Measurements from ENCODE around the gene VPS35L.
"Not testable (repeated sequence)": the region's sequence is repeated elsewhere in the genome, so short reads cannot be mapped to it uniquely, and the experiment has no call there.

The VPS35L gene

DNA sequence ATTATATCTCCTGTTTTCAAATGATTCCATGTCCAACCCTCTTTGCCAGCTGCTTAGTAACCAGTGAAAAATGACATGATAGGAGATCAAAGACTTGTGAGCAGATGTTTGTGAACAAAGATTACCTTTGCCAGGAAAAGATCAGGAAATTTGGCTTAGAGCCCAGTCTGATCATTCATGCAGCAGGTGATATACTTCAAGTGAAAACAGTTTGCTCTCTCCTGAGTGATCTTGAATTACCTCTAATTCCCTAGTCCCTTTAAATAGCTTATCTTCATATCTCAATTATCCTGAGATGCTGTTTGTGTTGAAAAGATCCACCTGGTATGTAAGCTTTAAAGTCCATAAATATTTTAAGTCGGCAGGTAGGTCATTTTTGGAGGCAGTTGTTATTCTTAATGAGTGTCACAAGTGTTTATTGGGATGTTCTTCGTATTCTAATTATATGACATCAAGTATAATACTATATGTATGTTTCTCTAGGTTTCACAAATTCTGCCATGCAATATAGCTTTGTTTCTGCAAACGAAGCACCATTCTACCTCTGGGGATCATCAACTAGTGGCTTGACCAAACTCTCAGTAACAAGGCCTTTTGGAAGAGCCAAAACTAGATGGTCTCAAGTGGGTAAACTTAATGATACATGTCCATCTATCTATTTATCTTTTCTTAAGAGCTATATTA, 13.2 kb upstream of the VPS35L start:
- no peak overlapping the region for H3K9ac ChIP-seq (ENCODE audit: low read depth, low read length)
- peaks cover 78% of the 10 kb centered on the region for H3K36me3 ChIP-seq (ENCODE audit: control insufficient read depth, insufficient read depth, low read length)
- no peak overlapping the region for H3K4me3 ChIP-seq (ENCODE audit: low read depth, low read length)
- H3K9me3 ChIP-seq (ENCODE audit: control insufficient read depth, insufficient read depth, low read length), result no peaks in the 10 kb centered on the region
- no peak overlapping the region for H3K27ac ChIP-seq (ENCODE audit: low read depth, low read length)
- H3K4me1 ChIP-seq (ENCODE audit: control insufficient read depth, insufficient read depth, low read length), result no peaks in the 10 kb centered on the region
- H3K27me3 ChIP-seq (ENCODE audit: control insufficient read depth, insufficient read depth, low read length), result no peaks in the 10 kb centered on the region

DNA sequence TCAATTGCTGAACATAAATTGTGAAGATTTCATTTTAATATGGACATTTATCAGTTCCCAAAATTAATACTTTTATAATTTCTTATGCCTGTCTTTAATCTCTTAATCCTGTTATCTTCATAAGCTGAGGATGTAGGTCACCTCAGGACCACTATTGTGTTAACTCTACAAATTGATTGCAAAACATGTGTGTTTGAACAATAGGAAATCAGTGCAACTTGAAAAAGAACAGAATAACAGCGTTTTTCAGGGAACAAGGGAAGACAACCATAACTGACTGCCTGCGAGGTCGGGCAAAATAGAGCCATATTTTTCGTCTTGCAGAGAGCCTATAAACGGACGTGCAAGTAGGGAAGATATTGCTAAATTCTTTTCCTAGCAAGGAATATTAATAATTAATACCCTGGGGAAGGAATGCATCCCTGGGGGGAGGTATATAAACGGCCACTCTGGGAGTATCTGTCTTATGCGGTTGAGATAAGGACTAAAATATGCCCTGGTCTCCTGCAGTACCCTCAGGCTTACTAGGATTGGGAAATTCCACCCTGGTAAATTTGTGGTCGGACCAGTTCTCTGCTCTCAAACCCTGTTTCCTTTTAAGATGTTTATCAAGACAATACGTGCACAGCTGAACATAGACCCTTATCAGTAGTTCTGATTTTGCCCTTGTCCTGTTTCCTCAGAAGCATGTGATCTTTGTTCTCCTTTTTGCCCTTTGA, 12.1 kb upstream of the VPS35L start:
- H3K36me3 ChIP-seq (ENCODE audit: control insufficient read depth, insufficient read depth, low read length), result peaks cover 83% of the 10 kb centered on the region
- not testable (repeated sequence) for H3K4me1 ChIP-seq (ENCODE audit: control insufficient read depth, insufficient read depth, low read length); H3K4me3 ChIP-seq (ENCODE audit: low read depth, low read length); H3K9me3 ChIP-seq (ENCODE audit: control insufficient read depth, insufficient read depth, low read length); H3K9ac ChIP-seq (ENCODE audit: low read depth, low read length); H3K27ac ChIP-seq (ENCODE audit: low read depth, low read length); H3K27me3 ChIP-seq (ENCODE audit: control insufficient read depth, insufficient read depth, low read length)

DNA sequence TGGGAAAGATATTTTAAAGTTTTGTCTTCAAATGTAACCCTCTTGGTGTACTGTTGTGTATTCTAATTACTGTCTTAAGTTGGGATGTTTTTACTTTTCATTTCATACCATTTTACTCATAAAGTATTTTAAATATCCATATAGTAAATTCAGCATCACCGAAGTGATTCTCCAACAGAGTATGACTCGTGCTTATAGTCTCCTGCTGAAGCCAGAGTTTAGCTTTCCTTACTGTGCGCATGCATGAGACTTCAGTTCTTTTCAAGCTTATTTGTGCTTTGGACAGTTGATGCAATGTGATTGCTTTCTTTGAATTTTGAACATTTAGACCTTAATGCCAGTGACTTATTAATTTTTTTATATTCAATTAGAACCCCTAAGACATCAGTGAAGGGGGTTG, 7.4 kb upstream of the VPS35L start:
- no peak overlapping the region for H3K4me3 ChIP-seq (ENCODE audit: low read depth, low read length)
- H3K4me1 ChIP-seq (ENCODE audit: control insufficient read depth, insufficient read depth, low read length), result no peaks in the 10 kb centered on the region
- no peaks in the 10 kb centered on the region for H3K27me3 ChIP-seq (ENCODE audit: control insufficient read depth, insufficient read depth, low read length)
- no peaks in the 10 kb centered on the region for H3K9me3 ChIP-seq (ENCODE audit: control insufficient read depth, insufficient read depth, low read length)
- H3K9ac ChIP-seq (ENCODE audit: low read depth, low read length), result no peak overlapping the region
- H3K36me3 ChIP-seq (ENCODE audit: control insufficient read depth, insufficient read depth, low read length), result peaks cover 87% of the 10 kb centered on the region
- no peak overlapping the region for H3K27ac ChIP-seq (ENCODE audit: low read depth, low read length)

DNA sequence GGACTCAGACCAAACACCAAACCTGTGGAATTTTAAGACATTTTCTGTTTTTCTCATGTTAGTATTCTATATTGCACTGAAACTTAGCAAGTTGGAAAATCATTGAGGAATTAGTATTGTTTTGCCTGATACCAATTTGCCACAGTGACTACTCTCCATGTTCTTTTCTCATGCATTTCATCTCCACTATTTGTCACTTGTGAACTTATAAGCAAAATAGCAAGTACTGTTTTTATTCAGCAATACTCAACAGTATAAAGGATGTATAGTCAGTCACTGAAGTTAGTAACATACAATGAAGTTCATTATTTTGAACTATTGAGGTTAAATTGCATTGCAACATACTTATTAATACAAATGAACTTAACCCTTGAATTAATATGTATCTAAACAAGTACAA, 5.8 kb upstream of the VPS35L start:
- Histone ChIP-seq H3K4me1 (ENCODE audit: control insufficient read depth, insufficient read depth, low read length) (no peaks in the 10 kb centered on the region), H3K36me3 (ENCODE audit: control insufficient read depth, insufficient read depth, low read length) (peaks cover 73% of the 10 kb centered on the region), H3K9me3 (ENCODE audit: control insufficient read depth, insufficient read depth, low read length) (no peaks in the 10 kb centered on the region), H3K4me3 (ENCODE audit: low read depth, low read length) (no peak overlapping the region), H3K9ac (ENCODE audit: low read depth, low read length) (no peak overlapping the region), H3K27ac (ENCODE audit: low read depth, low read length) (no peak overlapping the region), H3K27me3 (ENCODE audit: control insufficient read depth, insufficient read depth, low read length) (no peaks in the 10 kb centered on the region)

DNA sequence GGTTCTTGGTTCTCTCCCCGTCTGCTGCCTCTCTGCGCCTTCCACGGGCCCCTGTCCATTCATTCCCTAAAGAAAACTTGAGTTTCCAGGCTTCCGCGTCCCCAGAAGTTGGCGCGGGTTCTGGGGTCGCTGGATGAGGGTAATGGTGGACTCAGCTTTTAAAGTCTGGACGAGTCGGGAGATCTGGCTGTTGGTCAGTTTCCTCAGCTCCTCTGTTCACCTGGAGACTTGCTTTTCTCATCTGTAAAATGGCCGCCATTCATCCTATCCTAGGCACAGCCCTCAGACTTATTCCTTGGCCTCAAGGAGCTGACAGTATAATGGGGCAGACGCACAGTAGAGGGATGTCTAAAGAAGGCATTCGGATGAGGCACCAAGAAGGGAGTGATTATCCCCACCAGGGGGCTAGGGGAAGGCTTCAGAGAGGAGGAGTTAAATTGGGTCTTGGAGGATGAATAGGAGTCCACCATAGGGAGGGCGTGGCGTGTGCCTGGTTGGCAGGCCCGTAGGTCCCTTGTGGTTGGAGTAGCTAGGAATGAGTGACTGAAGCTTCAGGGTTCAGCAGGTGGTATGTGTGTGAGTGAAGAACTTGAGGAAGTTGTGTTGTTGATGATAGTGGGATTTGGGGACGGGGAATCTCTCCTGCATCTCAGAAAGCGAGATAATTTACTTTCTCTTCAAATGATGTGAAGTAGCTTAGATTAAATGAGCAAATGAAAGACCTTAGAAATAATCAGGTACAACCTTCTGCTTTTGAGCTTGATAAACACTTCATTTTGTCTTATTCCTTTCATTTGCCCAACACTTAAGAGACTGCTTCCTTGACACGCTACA, 652 bp downstream of the VPS35L start:
- Histone ChIP-seq H3K9me3 (ENCODE audit: control insufficient read depth, insufficient read depth, low read length) (no peaks in the 10 kb centered on the region), H3K27me3 (ENCODE audit: control insufficient read depth, insufficient read depth, low read length) (no peaks in the 10 kb centered on the region), H3K9ac (ENCODE audit: low read depth, low read length) (peak overlapping the region; percentile 96), H3K4me1 (ENCODE audit: control insufficient read depth, insufficient read depth, low read length) (peaks cover 5% of the 10 kb centered on the region), H3K36me3 (ENCODE audit: control insufficient read depth, insufficient read depth, low read length) (peaks cover 16% of the 10 kb centered on the region), H3K4me3 (ENCODE audit: low read depth, low read length) (peak overlapping the region; percentile 84), H3K27ac (ENCODE audit: low read depth, low read length) (peak overlapping the region; percentile 96)

DNA sequence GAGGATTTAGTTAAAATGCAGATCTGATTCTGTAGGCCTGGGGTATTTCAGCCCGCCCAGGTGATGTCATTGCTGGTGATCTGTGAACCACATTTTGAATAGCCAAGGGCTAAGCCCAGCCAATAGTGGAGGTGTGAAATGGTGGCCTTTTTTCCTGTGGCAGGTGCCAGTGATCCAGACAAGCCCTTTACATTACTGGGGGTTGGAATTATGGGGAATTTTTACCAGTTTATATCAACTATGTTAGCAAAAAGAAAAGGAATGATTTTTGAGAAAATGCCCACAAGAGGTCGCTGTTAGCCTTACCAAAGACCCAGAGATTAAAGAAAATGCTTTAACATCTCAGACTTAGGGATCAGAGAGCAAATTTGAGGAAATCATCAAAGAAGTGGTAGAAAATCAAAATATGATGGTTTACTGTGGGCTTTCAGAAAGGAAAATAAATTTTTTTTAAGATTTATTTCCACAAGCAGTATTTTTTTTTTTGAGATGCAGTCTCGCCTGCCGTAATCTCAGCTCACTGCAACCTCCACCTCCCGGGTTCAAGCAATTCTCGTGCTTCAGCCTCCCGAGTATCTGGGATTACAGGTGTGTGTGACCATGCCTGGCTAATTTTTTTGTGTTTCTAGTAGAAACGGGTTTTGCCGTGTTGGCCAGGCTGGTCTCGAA, 3.9 kb downstream of the VPS35L start:
- Histone ChIP-seq H3K36me3 (ENCODE audit: control insufficient read depth, insufficient read depth, low read length) (no peaks in the 10 kb centered on the region), H3K9me3 (ENCODE audit: control insufficient read depth, insufficient read depth, low read length) (no peaks in the 10 kb centered on the region), H3K4me1 (ENCODE audit: control insufficient read depth, insufficient read depth, low read length) (peaks cover 5% of the 10 kb centered on the region), H3K9ac (ENCODE audit: low read depth, low read length) (no peak overlapping the region), H3K4me3 (ENCODE audit: low read depth, low read length) (no peak overlapping the region), H3K27me3 (ENCODE audit: control insufficient read depth, insufficient read depth, low read length) (no peaks in the 10 kb centered on the region), H3K27ac (ENCODE audit: low read depth, low read length) (no peak overlapping the region)

DNA sequence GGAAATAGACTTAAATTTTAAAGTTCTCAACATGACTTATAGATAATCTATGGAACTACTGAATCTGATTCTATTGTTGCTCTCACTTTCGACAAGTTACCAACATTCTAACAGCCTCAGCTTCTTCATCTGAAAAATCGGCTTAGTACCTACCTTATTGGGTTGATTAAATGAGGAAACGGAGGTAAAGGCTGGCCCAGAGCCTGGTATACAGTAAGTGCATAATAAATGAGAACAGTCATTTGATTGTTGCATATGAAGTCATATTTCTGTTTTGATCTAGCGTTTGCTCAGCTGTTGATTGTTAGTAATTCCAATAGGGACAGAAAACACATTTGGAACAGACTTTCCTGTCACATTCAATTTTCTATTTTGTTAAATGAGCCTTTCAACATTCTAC, 4.6 kb downstream of the VPS35L start:
- no peak overlapping the region for H3K9ac ChIP-seq (ENCODE audit: low read depth, low read length)
- peaks cover 7% of the 10 kb centered on the region; the same call in 1 of the 2 replicates for H3K36me3 ChIP-seq (ENCODE audit: control insufficient read depth, insufficient read depth, low read length)
- H3K9me3 ChIP-seq (ENCODE audit: control insufficient read depth, insufficient read depth, low read length), result no peaks in the 10 kb centered on the region
- peaks cover 5% of the 10 kb centered on the region for H3K4me1 ChIP-seq (ENCODE audit: control insufficient read depth, insufficient read depth, low read length)
- no peak overlapping the region for H3K27ac ChIP-seq (ENCODE audit: low read depth, low read length)
- no peak overlapping the region for H3K4me3 ChIP-seq (ENCODE audit: low read depth, low read length)
- no peaks in the 10 kb centered on the region for H3K27me3 ChIP-seq (ENCODE audit: control insufficient read depth, insufficient read depth, low read length)

DNA sequence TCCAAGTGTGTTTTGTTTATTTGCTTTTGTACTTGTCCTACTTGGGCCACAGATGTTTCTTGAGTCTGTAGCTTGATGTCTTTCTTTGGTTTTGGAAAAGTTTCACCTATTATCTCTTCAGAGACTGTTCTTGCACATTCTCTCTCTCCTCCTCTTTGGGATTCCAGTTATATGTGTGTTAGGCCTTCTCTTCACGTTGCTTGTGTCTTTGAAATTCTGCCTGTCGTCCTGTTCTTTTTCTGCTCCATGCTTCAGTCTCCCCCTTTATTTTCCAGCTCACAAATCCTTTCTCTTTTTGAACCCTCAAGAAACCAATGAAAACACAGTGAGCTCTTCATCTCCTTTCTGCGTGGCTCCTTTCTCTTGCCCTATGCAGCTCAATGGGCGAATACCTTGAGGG, 7.9 kb downstream of the VPS35L start:
- no peak overlapping the region for H3K27ac ChIP-seq (ENCODE audit: low read depth, low read length)
- no peak overlapping the region for H3K9ac ChIP-seq (ENCODE audit: low read depth, low read length)
- no peak overlapping the region for H3K4me3 ChIP-seq (ENCODE audit: low read depth, low read length)
- H3K36me3 ChIP-seq (ENCODE audit: control insufficient read depth, insufficient read depth, low read length), result peaks cover 35% of the 10 kb centered on the region
- H3K9me3 ChIP-seq (ENCODE audit: control insufficient read depth, insufficient read depth, low read length), result no peaks in the 10 kb centered on the region
- no peaks in the 10 kb centered on the region for H3K27me3 ChIP-seq (ENCODE audit: control insufficient read depth, insufficient read depth, low read length)
- H3K4me1 ChIP-seq (ENCODE audit: control insufficient read depth, insufficient read depth, low read length), result peaks cover 5% of the 10 kb centered on the region

DNA sequence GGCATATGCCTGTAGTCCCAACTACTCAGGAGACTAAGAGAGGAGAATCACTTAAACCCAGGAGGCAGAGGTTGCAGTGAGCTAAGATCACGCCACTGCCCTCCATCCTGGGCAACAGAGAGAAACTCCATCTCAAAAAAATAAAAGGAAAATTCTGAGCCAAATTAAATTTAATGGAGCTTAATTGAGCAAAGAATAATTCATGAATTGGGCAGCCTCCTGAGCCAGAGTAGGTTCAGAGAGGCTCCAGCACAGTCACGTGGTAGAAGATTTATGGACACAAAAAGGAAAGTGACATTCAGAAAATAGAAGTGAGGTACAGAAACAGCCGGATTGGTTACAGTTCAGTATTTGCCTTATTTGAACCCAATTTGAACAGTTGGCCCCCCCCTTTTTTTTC, 10.9 kb downstream of the VPS35L start:
- Histone ChIP-seq H3K4me3 (ENCODE audit: low read depth, low read length) (no peak overlapping the region), H3K36me3 (ENCODE audit: control insufficient read depth, insufficient read depth, low read length) (peaks cover 54% of the 10 kb centered on the region), H3K27ac (ENCODE audit: low read depth, low read length) (no peak overlapping the region), H3K9ac (ENCODE audit: low read depth, low read length) (no peak overlapping the region), H3K4me1 (ENCODE audit: control insufficient read depth, insufficient read depth, low read length) (no peaks in the 10 kb centered on the region), H3K27me3 (ENCODE audit: control insufficient read depth, insufficient read depth, low read length) (no peaks in the 10 kb centered on the region), H3K9me3 (ENCODE audit: control insufficient read depth, insufficient read depth, low read length) (no peaks in the 10 kb centered on the region)

DNA sequence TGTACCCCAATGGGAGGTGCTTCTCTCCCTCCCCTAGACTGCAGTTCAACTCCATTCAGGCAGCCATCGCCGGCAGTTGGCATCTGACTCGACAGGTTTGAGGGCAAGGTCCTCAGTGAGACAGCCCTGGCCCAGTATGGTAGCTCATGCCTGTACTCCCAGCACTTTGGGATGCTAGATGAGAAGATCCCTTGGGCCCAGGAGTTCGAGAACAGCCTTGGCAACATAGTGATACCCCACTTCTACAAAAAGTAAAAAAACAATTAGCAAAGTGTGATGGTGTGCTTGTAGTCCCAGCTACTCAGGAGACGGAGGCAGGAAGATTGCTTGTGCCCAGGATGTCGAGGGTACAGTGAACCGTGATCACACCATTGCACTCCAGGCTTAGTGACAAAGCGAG, 12.1 kb downstream of the VPS35L start:
- H3K4me1 ChIP-seq (ENCODE audit: control insufficient read depth, insufficient read depth, low read length), result no peaks in the 10 kb centered on the region
- peaks cover 58% of the 10 kb centered on the region for H3K36me3 ChIP-seq (ENCODE audit: control insufficient read depth, insufficient read depth, low read length)

More for the DNA sequence above, 12.1 kb downstream of the VPS35L start:
- Histone ChIP-seq H3K27ac (ENCODE audit: low read depth, low read length) (no peak overlapping the region), H3K4me3 (ENCODE audit: low read depth, low read length) (no peak overlapping the region), H3K9ac (ENCODE audit: low read depth, low read length) (no peak overlapping the region), H3K27me3 (ENCODE audit: control insufficient read depth, insufficient read depth, low read length) (no peaks in the 10 kb centered on the region), H3K9me3 (ENCODE audit: control insufficient read depth, insufficient read depth, low read length) (no peaks in the 10 kb centered on the region)
